ENCODE results near the gene SHISA9. TPM values are rescaled to one million over a fixed set of nuclear protein-coding genes. Genes with fewer than 3 reads are reported as not detected.

Gene SHISA9
- total RNA-seq, 1 experiment from 2014 or later: 7.3 TPM

DNA sequence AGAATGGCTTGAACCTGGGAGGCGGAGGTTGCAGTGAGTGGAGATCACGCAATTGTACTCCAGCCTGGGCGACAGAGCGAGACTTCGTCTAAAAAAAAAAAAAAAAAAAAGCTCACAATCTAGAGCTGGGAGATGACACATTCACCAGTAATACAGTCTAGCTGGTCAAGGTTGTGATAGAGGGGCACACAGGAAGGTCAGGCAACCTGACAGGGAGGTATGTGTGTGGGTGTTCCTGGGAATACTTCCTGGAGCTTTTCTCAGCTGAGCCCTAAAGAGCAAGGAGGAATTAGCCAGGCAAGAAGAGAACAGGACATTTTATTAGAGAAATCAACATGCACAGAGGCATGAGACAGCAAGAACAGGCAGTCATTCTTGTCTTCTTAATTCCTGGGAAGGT lies 216.7 kb downstream of the SHISA9 start:
- DNase-seq (ENCODE audit: low spot score): no peak

DNA sequence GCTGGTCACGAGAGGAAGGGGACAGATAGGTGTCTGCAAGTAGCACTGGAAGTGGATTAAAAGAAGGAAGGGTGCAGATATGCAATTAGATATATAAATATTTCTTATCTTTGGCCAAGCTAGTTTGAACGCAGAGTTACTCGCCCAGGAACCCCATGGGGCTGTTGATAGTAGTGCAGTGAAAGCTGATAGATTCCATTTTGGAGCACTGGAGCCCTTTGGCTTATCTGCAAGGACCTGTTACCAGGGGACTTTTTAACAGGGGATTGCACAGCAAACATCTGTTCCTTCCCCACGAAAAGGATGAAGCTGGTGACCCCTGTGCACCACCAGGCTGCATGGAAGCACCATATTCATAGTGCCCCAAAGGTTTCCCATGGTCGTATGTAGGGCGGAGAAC lies 218.7 kb downstream of the SHISA9 start:
- DNase-seq (ENCODE audit: low spot score): no peak

DNA sequence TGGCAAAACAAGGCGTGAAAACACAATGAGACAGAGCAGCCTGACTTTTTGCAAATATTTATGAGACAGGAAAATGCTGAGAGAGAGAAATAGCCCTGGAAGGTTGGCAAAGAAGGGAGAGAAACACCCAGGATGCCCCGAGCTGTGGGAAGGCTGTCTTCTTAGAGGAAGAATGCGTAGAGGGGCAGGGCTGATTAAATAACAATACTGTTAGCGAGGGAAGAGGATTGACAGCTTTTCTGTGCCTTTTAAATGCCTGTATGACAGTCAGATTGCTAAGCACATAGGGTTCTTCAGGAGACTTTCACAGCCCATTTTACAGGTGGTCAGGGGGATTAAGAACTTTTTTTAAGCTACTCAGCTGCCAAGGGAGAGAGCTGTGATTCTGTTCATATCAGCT lies 219.2 kb downstream of the SHISA9 start:
- no peak for DNase-seq (ENCODE audit: low spot score)

DNA sequence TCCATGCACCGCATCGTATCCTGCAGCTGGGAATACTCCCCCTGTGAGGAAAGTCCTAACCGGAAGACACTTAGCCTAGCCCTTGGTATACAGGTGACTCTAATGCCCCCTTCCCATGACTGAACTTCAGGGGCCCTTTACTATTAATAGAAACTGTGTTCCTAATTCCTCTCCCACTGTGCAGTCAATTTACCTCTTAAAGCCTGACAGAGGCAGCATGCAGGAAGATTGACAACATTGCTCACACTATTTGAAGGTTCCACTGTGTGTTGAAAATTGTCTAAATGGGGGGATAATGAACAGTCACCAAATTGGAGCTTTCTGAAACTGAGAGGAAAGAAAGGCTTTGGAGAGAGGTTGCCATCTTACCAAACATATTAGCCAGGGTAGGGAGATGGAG lies 222.6 kb downstream of the SHISA9 start:
- no peak for DNase-seq (ENCODE audit: low spot score)

DNA sequence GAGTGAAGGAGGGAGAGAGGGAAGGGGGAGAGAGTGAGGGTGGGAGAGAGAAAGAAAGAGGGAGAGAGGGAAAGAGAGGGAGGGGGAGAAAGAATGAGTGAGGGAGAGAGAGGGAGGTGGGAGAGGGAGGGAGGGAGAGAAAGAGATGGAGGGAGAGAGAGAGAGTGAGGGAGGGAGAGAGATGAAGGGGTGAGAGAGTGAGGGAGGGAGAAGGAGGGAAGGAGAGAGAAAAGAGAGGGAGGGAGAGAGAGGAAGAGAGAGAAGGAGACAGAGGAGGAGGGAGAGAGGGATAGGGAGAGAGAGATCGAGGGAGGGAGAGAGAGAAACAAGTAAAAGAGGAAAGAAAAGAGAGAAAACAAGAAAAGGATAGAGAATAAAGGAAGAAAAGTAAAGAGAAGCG lies 225.7 kb downstream of the SHISA9 start:
- DNase-seq (ENCODE audit: low spot score): no peak

DNA sequence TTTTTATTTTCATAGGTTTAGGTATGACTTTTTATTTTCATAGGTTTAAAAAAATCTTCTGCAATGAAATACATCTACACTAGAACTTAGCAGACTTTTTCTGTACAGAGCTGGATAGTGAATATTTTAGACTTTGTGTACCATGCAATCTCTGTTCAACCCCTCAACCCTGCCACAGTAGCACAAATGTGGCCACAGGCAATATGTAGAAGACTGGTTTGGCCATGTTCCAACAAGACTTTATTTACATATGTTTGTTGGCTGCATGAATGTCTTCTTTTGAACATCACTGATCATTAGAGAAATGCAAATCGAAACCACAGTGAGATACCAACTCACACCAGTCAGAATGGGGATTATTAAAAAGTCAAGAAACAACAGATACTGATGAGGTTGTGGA lies 229.2 kb downstream of the SHISA9 start:
- DNase-seq (ENCODE audit: low spot score): no peak

DNA sequence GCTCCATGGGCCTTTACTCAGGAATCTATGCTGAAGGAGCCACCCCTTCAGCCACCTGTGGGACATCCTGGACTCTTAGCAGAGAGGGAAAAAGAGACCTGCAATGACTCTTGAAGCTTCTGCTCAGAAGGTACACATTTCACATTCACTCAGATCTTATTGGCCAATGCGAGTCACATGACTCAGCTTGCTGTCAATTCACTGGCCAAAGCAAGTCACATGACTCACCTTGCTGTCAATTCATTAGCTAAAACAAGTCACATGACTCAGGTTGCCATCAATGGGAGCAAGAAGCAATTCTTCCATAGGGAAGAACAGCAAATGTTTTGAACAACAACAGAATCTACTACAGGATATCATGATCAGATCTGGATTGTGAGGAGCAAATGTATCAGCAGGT lies 233.4 kb downstream of the SHISA9 start:
- no peak for DNase-seq (ENCODE audit: low spot score)

DNA sequence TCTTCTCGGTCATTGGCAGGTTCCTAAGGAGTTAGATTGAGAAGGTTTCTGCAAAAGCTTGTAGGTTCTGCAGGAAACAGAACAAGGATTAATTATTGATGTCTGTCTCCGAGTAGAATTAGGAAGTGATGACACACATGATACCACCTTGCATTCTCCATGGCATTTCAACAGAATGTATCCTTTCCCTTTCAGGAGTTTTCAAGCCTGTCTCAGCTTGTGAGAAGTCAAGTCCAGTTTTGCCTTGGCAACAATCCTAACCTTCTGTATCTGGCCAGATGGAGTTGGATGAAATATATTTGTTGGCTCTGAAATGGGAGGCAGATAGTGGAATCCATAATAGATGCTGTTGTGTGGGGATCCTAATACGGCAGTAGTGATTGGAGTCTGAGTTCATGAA lies 235.5 kb downstream of the SHISA9 start:
- no peak for DNase-seq (ENCODE audit: low spot score)

DNA sequence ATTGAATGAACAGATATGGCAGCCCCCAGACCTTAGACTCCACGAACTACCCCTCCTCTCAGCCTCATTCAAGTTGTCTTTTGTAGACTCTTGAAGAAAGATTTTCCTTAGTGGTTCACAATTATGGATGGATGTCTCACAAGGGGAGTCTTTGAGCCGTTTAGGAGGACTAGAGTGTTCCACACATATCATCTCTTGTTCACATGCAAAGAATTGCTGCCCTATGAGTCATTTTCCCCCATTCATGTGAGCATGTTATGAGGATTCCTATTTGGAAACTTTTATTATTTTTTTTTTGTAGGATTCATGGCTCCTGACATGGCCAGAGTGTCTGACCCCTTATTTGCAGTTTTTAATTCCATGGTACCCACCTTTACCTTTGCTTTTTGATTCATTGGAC lies 237.1 kb downstream of the SHISA9 start:
- DNase-seq (ENCODE audit: low spot score): no peak

DNA sequence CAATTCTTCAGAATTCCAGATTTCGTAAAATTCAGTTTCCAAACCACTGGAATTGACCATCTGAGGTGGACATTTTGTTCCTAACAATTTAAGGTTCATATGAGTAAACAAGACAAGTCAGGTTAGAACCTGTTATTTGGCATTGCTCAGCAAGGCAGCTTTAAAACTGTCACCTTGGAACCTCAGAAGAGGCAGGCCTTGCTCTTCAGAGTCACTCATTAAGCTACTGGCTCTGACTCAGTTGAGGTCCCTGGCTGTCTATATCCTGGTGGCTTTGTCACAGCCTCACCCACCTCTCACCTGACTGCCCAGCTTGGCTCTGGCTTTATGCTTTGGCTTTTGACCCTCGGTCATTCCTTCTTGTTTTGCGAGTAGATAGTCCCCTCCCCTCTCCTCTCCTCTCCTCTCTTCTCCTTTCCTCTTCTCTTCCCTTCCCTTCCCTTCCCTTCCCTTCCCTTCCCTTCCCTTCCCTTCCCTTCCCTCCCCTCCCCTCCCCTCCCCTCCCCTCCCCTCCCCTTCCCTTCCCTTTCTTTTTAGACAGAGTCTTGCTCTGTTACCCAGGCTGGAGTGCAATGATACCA lies 238.4 kb downstream of the SHISA9 start:
- no peak for DNase-seq (ENCODE audit: low spot score)

DNA sequence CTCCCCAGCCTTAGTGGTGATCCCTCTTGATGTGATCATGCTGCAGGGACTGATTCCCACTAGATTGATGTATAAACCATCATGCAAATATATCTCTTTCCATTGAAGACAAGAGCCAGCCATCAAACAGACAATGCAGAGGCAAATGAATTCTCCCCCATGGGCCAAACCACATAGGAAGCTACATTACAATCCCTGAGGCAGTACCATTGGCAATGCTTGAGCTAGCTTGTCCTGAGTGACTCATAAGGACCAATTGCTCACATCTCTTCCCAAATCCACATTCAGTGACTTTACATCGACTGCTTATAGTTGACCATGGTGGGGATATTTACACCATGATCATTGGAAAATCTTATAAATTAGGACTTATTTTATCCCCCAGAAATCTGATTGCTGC lies 242.2 kb downstream of the SHISA9 start:
- DNase-seq (ENCODE audit: low spot score): no peak

DNA sequence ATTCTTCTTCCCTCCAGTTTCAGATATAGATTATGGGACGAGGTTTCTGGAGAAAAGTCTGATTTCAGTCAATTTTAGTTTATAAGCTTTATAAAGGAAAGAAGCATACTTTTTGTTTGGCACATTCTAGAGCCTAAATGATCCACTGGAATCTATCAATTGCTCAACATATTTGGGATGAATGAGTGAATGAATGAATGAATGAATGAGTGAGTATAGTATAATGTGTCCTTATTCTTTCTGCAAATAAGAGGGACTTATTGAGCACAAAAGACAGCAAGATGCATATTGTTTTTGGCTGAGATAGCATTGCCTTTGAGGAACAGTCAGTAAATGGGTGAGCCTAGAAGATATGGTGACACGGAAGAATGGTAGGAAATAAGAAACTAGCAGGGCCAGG lies 245.4 kb downstream of the SHISA9 start:
- DNase-seq (ENCODE audit: low spot score): no peak

DNA sequence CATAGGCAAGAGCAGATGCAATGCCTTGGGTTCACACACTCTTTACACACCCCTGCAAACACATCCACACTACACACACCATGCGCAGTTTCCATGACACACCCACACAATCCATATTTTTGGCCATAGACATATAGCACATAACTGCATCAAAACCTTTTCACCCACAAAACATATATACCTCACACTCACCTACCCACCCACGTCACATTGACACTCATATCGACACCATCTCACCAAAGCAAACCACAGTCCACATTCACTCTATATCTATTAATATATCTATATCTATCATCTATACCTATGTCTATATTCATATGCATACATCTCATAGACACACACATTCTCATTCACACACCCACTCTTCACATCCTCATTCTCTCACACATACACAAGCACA lies 246.9 kb downstream of the SHISA9 start:
- DNase-seq (ENCODE audit: low spot score): no peak

DNA sequence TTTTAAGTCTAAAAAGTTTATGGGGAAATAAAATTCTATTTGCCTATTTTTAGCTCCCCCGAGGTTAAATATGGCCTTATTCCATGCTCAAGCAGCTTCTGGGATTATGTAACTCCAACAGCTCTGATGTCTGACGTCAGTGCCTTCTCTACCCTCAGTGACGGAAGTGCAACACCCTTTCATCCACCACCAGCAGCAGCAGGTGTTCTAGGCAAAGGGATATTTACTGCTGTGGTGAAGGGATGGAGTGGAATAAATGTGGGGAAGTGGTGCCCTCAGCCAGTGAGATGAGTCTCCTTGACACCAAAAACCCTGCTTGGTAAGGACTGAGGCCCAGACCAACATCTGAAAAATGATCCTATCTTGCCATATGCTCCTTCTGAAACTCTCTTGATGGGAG lies 247.4 kb downstream of the SHISA9 start:
- peak; percentile 4 for DNase-seq (ENCODE audit: low spot score)

DNA sequence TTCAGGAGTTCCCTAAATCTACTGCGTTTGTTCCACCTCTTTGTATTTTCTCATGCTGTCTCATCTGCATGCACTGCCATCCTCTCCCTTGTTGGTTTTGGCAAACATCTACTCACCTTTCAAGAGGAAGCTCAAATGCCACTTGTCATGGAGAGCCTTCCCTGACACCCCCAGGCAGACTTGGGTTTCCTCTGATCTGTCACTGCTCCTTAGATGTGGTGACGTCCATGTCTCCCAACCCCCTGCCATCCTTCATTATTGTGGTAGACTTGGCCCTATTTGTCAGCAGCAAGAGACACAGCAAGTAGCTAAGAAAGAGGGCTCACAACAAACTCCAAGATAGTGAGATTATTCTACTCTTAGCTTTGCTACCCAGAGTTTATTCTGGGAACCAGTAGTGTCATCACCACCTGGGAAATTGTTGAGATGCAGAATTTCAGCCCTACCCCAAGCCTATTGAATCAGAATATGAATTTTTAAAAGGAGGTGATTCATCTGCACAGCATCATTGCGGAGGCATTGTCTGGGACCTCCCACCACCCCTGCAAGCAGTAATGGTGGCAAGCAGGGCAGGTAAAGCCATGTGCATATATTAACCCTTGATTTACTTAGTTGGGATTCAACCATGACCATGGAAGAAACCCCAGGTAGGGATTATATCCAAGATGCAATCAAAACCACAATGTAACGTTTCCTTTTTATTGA lies 248.9 kb downstream of the SHISA9 start:
- no peak for DNase-seq (ENCODE audit: low spot score)

DNA sequence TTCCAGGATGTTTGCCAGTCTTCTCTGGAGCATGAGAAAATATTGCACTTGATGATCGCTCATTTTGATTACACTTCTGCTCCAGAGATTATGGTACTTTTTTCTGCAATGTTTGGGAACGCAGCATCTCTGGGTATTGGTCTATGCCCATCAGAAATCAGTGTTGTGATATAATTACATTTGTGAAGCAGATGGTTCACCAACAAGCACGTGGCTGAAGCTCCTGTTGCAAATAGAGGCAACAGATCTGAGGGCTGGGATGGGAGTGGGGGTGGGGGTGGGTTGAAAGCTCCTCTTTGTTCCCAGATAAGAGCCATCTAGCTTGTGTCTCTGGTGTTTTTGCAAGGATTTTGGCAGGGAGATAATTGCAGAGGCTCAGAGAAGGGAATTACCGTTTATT lies 252.3 kb downstream of the SHISA9 start:
- DNase-seq (ENCODE audit: low spot score): no peak

DNA sequence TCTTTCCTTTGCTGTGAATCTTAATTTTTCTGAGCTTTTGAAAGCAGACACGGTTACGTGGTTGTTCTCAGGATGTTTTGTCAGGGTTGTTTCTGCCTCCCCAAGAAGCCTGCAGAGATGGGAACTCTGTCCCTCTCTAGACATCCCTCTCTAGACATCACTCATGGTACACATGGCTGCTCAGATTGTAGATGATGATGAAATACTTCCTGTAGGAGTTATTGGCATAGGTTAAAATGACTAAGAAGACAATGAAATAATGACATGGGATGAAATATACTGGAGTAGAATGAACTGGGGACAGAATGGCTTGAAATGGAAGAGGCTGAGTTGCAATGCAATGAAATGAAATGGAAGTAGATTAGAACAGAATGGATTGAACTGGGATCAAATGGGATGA lies 253.4 kb downstream of the SHISA9 start:
- DNase-seq (ENCODE audit: low spot score): no peak

DNA sequence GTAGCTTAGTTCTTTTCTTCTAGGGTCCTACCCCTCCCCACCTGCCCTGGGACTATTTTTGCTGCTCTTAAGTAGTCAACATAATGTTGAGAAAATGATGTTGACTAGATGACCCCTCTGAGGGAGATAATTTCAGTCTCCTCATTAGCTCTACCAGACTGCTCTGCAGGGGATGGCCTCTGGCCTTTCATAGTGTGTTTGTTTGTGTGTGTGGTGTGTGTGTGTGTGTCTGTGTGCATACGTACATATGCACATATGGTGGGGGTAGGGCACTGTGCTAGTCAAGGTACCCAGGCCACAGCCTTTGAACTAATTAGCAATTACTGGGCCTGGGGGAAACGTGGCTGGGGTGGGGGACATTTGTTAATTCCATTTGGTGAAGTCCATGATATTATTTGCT lies 254.0 kb downstream of the SHISA9 start:
- DNase-seq (ENCODE audit: low spot score): no peak

DNA sequence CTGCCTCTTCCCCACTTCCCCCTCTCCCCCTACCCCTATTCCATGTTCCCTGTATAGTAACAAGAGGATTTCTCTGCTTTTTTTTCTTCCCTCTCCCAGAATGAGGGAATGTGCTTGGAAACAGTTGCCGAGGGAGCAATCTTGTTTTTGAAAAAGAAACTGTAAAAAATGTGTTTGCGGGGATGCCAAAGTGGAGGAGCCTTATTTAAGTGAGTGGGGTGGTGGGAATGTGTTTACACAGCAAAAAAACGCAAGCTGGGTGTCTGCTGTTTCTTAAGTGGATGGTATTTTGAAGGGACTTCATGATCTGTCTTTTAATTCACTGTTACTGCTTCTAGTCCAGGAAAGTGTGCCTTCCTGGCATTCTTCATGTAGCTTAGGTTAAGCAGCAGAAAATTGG lies 254.4 kb downstream of the SHISA9 start:
- DNase-seq (ENCODE audit: low spot score): no peak

DNA sequence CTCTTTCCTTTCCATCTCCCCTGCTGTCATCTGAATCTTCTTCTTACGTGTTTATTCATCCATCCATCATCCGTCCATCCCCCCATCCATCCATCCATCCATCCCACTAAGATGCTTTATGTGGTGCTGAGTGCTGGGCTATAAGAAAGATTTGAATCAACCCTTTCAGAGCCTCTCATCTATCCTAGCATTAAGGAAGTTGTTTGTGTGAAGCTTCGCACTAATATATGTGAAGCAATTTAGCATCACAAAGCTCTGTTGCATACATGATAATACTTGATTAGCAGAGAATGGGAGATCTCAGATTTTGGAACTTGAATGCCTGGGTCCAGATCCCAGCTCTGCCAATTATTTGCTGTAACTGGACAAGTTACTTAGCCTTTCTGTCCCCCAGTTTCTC lies 255.7 kb downstream of the SHISA9 start:
- DNase-seq (ENCODE audit: low spot score): no peak

DNA sequence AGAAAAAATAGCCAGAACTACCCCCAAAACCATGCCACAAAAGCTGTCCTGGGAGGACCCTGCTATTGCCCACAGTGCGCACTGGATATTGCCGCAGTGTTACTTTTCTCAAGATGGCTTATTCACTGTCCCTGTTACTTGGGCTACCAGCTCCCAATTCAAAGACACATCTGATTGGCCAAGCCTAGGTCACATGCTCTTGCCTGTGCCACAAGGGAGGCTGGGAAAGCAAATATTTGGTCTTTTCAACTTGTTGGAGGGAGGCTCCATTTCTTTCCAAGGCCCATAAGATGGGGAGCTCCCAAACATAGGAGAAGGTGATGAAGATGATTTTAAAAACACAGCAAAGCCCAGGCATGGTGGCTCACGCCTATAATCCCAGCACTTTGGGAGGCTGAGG lies 257.0 kb downstream of the SHISA9 start:
- DNase-seq (ENCODE audit: low spot score): no peak

DNA sequence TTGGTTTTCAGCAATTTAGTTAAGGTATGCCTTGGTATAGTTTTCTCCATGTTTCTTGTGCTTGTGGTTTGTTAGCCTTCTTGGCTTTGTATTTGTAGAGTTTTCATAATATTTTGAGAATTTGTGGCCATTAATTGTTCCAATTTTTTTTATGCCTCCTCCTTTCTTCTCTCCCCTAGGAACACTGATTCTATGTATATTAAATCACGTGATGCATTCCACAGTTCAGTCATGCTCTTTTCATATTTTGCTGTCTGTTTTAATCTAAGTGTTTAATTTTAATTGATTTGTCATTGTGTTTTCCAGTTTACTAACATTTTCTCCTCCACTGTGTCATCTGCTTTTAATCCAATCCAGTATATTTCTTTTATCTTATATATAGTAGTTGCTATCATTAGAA lies 263.6 kb downstream of the SHISA9 start:
- DNase-seq (ENCODE audit: low spot score): no peak

DNA sequence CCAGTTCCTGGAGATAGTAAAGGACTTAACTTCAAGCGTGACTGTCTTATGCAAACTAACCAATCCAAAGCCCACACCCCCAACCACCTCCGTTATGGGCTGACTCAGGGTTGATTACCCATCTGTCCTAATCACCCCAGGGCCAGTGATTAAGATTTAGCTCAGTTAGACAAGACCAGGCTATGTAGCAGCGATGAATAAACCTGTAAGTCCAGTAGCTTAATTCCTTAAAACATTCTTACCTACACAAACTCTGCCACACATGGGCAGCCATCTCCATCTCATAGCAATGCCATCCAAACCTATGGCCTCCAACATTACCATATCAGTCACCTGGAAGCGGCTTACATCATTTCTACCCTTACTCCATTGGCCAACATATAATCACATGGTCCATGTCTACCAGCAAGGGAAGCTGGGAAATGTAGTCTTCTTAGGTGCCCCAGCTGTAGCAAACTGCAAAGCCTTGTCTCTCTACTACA lies 266.7 kb downstream of the SHISA9 start:
- peak; percentile 4 for DNase-seq (ENCODE audit: low spot score)

DNA sequence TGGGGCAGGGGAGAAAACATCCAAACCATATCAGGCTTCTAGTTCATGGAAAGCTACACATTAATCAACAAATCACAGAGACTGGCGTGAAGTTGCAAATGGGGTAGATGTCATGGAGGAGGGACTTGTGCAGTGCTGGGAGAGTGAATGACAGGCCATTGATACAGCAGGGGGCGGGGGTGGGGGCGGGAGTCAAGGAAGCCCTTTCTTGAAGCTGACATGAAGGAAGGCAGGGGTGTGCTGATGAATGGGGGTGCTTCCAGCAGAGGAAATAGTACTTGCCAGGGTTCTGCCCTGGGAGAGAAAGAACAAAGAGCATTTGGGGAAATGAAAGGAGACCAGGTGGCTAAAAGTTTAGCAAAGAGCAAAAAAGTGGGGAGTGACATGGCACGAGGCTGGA lies 269.9 kb downstream of the SHISA9 start:
- no peak for DNase-seq (ENCODE audit: low spot score)
